Measurements from ENCODE around the gene GEN1.

The GEN1 gene

GRCh38 chr2:17759805-17760204 lies 5.9 kb downstream of the GEN1 start:
- no peak for DNase-seq (ENCODE audit: low read depth)
- H3K4me3 ChIP-seq (ENCODE audit: control insufficient read depth, low read depth, low read length) = no peak overlapping the region
- TF ChIP-seq, protein P1, sequence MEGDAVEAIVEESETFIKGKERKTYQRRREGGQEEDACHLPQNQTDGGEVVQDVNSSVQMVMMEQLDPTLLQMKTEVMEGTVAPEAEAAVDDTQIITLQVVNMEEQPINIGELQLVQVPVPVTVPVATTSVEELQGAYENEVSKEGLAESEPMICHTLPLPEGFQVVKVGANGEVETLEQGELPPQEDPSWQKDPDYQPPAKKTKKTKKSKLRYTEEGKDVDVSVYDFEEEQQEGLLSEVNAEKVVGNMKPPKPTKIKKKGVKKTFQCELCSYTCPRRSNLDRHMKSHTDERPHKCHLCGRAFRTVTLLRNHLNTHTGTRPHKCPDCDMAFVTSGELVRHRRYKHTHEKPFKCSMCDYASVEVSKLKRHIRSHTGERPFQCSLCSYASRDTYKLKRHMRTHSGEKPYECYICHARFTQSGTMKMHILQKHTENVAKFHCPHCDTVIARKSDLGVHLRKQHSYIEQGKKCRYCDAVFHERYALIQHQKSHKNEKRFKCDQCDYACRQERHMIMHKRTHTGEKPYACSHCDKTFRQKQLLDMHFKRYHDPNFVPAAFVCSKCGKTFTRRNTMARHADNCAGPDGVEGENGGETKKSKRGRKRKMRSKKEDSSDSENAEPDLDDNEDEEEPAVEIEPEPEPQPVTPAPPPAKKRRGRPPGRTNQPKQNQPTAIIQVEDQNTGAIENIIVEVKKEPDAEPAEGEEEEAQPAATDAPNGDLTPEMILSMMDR (IDR thresholded peaks at IDR 0.05; ENCODE audit: control insufficient read depth, insufficient read depth, low read depth, low read length, missing control alignments) = no peak

GRCh38 chr2:17762451-17762850 lies 8.5 kb downstream of the GEN1 start:
- TF ChIP-seq, protein P1 (IDR thresholded peaks at IDR 0.05; ENCODE audit: control insufficient read depth, insufficient read depth, low read depth, low read length, missing control alignments) = no peak
- no peak overlapping the region for H3K4me3 ChIP-seq (ENCODE audit: control insufficient read depth, low read depth, low read length)
- DNase-seq (ENCODE audit: low read depth) = no peak

DNA sequence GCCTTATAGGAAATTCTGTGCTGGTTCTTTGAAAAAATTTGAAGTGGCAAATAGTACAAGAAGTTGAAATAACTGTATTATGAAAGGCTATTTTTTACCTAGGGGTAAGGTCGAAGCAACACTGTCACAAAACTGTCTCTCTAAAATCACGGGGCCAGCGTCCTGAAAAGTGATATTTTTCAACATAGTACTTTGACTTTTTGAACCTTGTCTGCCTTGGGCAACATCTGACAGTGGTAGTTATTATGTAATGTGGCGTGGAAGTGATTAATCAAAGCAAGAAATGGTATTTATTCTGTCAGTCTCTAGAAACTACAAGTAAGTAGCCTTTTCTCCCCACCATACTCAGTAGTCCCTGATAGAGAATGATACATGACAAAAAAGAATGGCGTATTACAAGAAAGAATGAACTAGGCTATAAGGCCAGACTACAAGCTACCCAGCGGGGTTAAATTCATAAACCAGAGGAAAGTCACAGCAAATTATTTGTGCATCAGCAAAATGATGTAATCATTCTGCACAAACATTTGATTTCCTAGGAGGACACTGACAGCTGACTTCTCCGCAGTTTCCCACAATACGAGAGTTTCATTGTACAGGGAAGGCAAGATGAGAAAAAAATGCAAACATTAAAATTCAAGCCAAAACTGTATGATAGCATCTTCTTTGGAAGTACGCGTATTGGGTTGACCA lies 9.8 kb downstream of the GEN1 start:
- H3K4me3 ChIP-seq (ENCODE audit: control insufficient read depth, low read depth, low read length) = no peak overlapping the region
- no peak for DNase-seq (ENCODE audit: low read depth)
- TF ChIP-seq, protein P1 (IDR thresholded peaks at IDR 0.05; ENCODE audit: control insufficient read depth, insufficient read depth, low read depth, low read length, missing control alignments) = no peak

GRCh38 chr2:17765398-17765797 lies 11.5 kb downstream of the GEN1 start:
- TF ChIP-seq, protein P1 (IDR thresholded peaks at IDR 0.05; ENCODE audit: control insufficient read depth, insufficient read depth, low read depth, low read length, missing control alignments) = no peak
- H3K4me3 ChIP-seq (ENCODE audit: control insufficient read depth, low read depth, low read length) = no peak overlapping the region
- DNase-seq (ENCODE audit: low read depth) = no peak

GRCh38 chr2:17768894-17769293 lies 15.0 kb downstream of the GEN1 start:
- TF ChIP-seq, protein P1 (IDR thresholded peaks at IDR 0.05; ENCODE audit: control insufficient read depth, insufficient read depth, low read depth, low read length, missing control alignments) = no peak
- DNase-seq (ENCODE audit: low read depth) = no peak
- no peak overlapping the region for H3K4me3 ChIP-seq (ENCODE audit: control insufficient read depth, low read depth, low read length)

DNA sequence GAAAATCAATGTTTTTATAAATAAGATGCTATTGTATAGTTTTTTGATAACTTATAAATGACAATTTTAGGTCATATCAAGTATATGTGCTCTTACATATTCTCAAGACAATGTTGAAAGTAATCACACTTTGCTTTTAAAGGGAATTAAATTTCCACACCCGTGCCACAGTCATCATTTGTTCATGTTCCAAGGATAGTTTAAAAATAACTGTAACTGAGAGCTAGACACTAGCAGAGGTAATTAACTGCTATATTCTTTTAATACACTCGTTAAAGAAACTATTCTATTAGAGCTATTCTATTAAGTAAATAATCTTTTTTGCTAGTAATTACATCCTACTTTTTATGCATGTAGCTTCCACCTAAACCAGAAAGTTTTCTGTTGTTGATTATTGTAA lies 18.0 kb downstream of the GEN1 start:
- no peak overlapping the region for H3K4me3 ChIP-seq (ENCODE audit: control insufficient read depth, low read depth, low read length)
- TF ChIP-seq, protein P1 (IDR thresholded peaks at IDR 0.05; ENCODE audit: control insufficient read depth, insufficient read depth, low read depth, low read length, missing control alignments) = no peak
- DNase-seq (ENCODE audit: low read depth) = no peak

All from AG09309 (cell line).